Mesenteric fat pad (tissue), 1 donor: ENCODE measurements around the gene FAM114A2. TPM values are rescaled to one million over a fixed set of nuclear protein-coding genes. Genes with fewer than 3 reads are reported as not detected.

Experiments used
- DNase-seq: peaks from one replicate; pipeline ENCODE4 v3.0.0-alpha.2; 2020; ENCODE audit warnings: low spot score
- total RNA-seq: library from RNA; stranded (reverse); fragmentation: NEBNext Ultra II Directional; extraction: Animal tissue kit (Norgen Biotek cat#: 25700); gene quantifications from one replicate; pipeline ENCODE4 v1.2.1, GENCODE V29; 2021
- donor health status: DM: yes; HTN: yes; CAD: no.

Gene FAM114A2
- total RNA-seq, 1 donor from 2014 or later, result 29.2 TPM

GRCh38 chr5:153987301-153987700 lies 51.4 kb downstream of the FAM114A2 start:
- DNase-seq, result no peak

- DNase-seq, result no peak
Observed at GRCh38 chr5:153985498-153985897, 53.2 kb downstream of the FAM114A2 start.

DNA sequence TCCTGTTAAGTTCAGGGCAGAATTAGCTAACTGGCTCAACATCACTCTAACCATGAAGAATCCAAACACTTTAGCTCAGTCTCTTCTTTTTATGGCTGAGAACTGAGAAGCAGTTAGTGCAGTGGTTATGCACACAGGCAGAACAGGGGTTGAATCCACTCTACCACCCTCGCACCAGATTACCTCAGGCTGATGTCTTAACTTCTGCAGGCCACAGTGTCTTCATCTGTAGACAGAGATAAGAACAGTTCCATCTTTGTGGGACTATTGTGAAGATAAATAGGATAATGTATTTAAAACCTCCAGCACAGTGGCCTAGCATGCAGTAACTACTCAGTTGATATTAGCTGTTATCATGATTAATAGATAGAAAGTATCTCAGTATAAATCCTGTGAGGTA lies 54.8 kb downstream of the FAM114A2 start:
- DNase-seq, result no peak

DNA sequence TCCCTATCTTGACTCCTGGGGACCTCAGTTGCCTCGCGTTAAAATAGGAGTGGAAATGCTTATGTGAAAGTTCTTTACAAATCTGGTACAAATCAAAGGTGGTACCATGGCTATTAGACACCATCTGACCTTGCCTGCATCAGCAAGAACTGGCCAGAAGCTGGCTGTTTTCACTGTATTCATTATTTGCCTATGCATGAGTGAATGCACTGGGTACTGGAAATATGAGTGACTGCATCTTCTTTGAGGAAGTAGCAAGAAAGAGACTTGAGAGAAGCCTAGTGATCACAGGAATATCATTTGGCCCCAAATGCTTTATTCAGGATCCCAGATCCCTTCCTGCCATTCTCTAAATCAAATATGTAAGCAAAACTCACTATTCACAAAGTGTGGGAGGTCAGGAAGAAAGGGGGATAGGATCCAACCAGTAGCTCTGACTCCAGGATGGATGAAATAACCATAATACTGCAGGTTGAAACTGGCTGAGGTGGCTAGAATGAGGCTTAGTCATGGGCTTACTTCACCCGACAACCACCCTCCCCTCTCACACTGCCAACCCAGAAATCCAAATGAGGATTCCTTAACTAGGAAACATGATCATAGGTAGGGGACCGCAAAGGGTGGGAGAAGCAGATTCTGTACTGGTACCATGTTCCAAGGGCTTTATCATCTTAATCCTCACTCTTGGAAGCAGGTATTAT lies 56.7 kb downstream of the FAM114A2 start:
- DNase-seq, result no peak

GRCh38 chr5:153979028-153979783 lies 59.5 kb downstream of the FAM114A2 start:
- no peak for DNase-seq

DNA sequence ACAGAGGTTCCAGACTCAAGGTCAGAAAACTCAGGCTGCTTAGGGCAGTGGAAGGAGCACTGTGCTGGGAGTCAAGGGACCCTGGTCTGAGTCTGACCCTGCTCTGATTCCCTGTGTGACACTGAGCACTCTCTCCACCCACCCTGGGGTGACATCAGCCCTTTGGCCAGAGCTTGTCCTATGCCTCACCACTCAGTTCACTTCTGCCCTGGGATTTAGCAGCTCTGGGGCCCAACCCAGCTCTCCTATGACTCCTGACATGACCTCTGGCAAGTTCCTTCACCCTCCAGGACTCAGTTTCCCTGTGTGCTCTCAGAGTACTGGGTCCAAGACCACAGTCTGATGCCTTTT lies 63.9 kb downstream of the FAM114A2 start:
- DNase-seq, result no peak

DNA sequence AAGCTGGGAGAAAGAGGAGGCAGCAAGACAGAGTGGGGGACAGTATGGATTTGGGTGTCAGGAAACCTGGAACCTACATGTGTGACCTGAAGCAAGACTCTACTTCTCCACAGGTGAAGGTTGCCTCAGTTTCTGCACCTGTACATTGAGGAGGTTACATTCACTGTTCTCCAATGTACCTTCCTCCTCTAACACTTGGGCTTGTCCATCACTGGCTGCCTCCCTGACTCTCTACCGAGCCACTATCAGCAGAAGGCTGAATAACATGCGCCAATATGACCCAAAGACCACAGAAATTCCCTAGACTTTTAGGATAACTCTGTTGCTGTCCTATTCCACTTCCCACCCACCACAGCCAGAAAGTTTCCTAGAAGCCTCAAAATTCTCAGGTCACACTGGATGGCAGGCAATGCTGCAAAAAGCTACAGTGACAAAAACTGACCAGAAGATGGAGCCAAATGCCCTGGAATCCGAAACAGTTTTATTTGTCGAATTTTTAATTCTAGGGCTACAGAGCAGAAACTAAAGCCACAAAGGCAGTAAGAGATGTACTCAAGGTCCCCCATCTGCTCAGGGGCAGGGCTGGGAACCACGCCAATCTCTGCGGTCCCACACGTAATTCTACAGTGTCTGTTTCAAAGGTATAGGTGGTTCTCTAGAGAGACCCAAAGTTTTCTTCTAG lies 64.4 kb downstream of the FAM114A2 start:
- no peak for DNase-seq

DNA sequence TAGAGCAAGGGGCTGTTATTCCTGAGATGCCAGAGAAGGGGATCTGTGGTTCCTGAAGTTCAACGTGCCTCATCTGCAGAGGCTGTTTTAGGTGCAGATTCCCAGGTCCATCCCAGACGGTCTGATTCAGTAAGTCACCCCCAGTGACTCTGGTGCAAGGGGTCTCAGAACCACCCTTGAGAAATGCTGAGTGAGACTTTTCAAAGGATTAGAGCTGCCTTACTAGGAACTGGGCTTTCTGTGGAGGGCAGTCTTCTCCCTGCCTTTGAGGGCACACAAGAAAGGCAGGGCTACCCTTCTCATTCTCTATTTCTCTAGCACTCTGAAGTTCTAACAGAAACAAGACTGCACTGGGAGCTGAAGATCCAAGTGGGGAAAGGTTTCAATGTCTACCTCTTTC lies 66.5 kb downstream of the FAM114A2 start:
- no peak for DNase-seq

DNA sequence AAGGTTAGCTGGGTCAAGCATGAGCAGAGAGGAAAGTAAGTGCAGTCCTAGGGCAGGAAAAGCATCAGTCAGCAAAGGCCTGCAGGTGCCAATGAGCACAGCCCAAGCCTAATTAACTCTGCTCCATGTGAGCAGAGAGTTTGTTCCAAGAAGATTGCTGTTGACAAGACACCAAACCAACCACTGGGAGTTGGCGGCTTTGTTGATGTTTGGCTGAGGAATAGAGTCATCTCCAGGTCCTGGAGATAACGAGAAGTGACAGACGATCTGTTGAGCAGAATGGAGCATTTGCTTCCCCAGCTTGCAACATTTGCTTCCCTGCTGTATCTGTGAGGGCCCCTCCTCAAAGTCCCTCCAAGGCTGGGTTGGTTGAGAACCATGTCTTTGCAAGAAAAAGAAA lies 68.2 kb downstream of the FAM114A2 start:
- DNase-seq, result no peak

DNA sequence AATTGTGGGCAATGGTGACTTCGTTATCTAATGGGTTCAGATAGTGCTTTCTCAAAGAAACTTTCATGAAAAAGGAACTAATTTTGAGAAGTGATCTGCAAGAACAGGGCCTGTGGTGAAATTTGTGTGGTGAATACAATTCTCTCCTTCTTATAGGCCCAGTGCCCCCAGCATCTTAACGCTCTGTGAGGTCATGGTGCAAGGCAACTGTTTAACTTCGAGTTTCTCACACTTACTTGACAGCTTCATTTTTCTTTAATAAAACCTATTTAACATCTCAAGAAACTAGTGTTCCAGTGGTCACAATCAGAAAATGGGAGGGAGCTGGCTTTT lies 69.2 kb downstream of the FAM114A2 start:
- no peak for DNase-seq

GRCh38 chr5:153968761-153969562 lies 69.7 kb downstream of the FAM114A2 start:
- DNase-seq, result no peak

GRCh38 chr5:153964880-153965645 lies 73.6 kb downstream of the FAM114A2 start:
- DNase-seq, result no peak

DNA sequence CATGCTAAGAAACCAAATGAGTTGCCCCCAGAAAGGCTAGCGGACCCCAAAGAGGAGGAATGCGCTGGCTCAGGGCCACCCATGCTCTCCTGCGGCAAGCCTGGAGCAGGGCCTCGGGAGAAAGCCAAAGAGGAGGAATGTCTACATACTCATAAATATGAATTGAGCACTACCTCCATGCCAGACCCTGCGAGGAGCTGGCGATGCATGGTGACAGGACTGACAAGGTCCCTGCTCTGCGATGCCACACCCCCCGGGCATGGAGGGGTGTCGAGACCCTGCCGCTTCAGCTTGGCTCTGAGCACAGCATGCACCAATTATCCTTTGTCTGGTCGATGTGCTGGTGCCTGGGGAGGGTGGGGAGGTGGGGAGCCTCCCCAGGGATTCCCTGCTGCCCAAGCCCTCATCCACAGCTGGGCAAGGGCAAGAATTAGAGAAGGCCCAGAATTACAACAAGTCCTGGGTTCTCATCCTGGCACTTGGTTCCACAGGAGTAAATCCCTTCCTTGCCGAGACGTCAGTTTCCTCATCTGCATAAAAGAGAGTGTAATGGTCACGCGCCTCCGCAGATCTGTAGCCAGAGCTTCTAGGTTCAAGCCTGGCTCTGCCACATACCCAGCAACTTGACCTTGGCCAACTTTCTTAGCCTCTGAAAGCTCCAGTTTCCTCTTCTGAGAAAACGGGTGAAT lies 74.4 kb downstream of the FAM114A2 start:
- no peak for DNase-seq

DNA sequence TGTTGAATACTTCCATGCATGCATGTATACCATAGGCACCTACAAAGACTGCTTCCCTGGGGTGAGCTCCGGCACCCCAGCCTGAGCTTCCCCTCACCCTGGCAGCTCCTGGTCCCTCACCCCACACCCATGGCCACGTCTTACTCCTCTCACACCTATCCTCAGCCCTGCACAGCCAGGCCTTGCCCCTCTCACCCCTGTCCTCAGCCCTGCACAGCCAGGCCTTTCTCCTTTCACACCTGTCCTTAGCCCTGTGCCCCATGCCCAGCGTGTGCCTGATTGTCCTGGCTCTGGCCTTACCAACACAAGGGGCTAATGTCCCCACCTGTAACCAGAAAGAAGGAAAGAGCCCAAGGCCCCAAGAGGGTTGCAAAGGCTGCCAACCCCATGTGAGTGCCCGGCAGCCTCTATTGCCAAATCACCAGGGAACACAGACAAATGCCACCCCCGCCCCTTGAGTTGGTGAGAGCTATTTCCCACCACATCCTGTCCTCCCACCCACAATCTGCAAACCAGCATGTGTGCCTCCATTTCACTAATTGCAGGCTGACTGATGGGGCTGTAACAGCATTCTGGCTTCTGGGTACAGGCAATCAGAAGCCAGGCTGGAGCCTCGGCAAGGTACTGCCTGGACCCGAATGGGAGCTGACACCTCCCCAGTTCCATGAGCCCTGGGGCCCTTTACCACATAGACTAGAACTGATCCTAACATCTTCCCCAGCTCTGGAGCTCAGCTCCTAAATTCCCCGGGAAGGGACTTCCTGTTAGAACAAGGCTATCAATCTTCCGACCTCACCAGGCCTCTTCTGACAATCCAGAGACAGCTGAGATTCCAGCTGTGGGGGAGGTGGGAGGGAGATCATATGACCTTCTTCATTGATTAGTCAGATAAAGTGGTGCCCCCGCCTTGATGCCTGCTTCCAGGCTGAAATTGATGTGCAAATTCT lies 78.2 kb downstream of the FAM114A2 start:
- no peak for DNase-seq

DNA sequence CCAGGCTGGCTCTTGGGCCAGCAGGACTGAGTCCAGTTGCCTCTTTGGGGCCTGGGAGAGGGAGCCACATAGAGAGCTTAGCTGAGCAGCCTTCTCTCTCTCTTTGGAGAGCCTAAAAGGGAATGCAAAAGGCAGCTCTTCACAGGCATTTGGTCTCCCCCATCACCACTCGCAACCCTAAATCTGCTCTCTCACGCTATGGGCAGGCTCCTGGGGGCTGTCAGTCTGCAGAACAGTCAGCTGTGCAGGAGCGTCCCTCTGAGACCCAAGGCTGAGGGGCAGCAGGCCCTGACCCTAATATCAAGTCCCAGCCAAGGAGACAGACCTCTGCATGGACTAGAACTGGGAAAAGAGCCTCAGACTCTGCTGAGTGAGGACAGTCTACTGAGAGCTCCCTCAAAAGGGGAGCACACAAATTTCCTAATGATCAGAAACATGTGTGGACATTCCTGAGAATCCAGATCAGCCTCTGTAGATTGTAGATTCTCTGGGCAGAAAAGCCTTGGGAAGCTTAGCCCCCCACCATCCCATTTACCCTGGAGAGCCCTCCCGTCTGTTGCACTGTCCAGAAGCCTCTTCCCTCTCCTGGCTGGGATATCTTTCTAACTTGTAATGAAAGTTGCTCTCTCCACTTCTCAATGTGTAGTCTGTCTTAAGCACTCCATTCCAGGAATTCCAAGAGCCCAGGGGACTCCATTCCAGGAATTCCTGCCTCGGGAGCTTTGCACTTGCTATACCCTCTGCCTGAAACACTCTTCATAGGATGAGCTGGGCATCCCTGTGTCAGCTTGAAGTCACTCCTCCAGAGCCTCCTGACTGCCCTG lies 79.4 kb downstream of the FAM114A2 start:
- no peak for DNase-seq

DNA sequence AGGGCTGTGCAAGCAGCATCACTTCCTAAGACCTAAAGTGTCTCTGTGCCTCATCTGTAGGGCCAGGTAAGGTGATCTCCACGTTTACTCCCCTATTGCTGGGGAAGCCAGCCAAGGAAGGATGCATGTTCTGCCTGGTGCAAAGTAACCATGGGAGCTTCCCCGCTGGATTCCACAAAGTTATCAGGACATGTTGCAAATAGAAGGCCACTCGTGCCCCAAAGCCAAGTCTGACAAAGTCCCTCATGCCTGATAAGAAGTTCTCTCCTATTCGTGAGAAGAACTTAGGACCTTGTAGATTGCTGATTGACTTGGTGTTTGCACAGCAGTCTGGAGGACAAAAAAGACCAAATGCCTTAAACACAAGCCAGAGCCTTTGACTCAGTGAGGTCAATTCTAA lies 81.5 kb downstream of the FAM114A2 start:
- DNase-seq, result no peak

- no peak for DNase-seq
Observed at GRCh38 chr5:153953411-153953810, 85.3 kb downstream of the FAM114A2 start.

DNA sequence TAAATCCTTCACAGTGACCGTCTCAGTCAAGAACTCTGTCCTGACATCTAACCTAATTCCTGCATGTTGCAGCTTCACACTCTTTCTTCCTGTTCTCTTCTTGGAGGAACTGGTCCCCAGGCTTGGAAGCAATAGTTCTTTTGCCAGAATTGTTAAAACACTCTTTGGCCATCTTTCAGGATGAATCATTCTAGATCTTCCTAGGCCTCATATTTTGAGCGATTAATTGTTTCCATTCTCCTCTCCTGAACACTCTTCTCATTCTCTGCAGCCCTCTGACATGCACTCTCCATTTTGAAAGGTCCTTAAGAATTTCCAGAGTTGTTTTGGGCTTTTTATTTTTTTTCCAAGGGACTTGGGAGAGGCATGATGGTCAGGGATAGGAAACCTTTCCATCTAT lies 85.8 kb downstream of the FAM114A2 start:
- no peak for DNase-seq
